Tibial artery (tissue), 4 donors: ENCODE data around the gene NIPAL1.
"Not testable (repeated sequence)": the region's sequence is repeated elsewhere in the genome, so short reads cannot be mapped to it uniquely, and the experiment has no call there.

Experiments used
- DNase-seq, 2 donors: peaks; one replicate each; pipeline ENCODE4 v3.0.0-alpha.2; 2019
- H3K27ac ChIP-seq, 2 donors: fragments of 200-600 bp; sonication (generic) in 1 of 2; 1 replicate in 1 of 2; 2 replicates in 1 of 2; pipeline ENCODE4 v1.5.1; 2018 to 2019; ENCODE audit warnings: mild to moderate bottlenecking in 1 of 2
- H3K27me3 ChIP-seq, 2 donors: fragments of 200-600 bp; sonication (generic) in 1 of 2; one replicate each; pipeline versions ENCODE4 v1.5.1 to v1.6.0; 2016 to 2019
- H3K36me3 ChIP-seq, 3 donors: fragments of 200-600 bp; sonication (generic) in 2 of 3; one replicate each; pipeline ENCODE4 v1.5.1; 2016 to 2019; ENCODE audit warnings: mild to moderate bottlenecking in 2 of 3
- H3K4me1 ChIP-seq, 4 donors: fragments of 200-600 bp; sonication (generic) in 2 of 4; 1 replicate in 3 of 4; 2 replicates in 1 of 4; pipeline ENCODE4 v1.5.1; 2016 to 2019
- H3K4me3 ChIP-seq, 2 donors: fragments of 200-600 bp; sonication (generic) in 1 of 2; 1 replicate in 1 of 2; 2 replicates in 1 of 2; pipeline ENCODE4 v1.5.1; 2018 to 2019; ENCODE audit warnings: mild to moderate bottlenecking in 2 of 2
- H3K9me3 ChIP-seq, 3 donors: fragments of 200-600 bp; sonication (generic) in 1 of 3; one replicate each; pipeline ENCODE4 v1.5.1; 2016 to 2019
- CTCF ChIP-seq, 2 experiments: fragments of 200-600 bp in 1 of 2; fragments of 450-650 bp in 1 of 2; IDR thresholded peaks; one replicate each; pipeline ENCODE4 v1.5.1; 2017 to 2019; ENCODE audit warnings: antibody characterized with exemption in 2 of 2, mild to moderate bottlenecking in 1 of 2, moderate library complexity in 1 of 2
- intact Hi-C: fragments of 100-400 bp; cut with DNase I; formaldehyde crosslinking; loops from one replicate; pipeline ENCODE4 v1.15.0; 2023; ENCODE audit warnings: low total_unique reads

Gene NIPAL1

GRCh38 chr4:48008021-48008596, 8.5 kb upstream of the NIPAL1 start:
- no peak overlapping the region for H3K27ac ChIP-seq
- H3K4me3 ChIP-seq: no peak overlapping the region
- H3K36me3 ChIP-seq: no peaks in the 10 kb centered on the region
- H3K27me3 ChIP-seq: no peaks in the 10 kb centered on the region
- intact Hi-C loops: no loop called here
- no peak for TF ChIP-seq CTCF (IDR thresholded peaks at IDR 0.05)
- DNase-seq: no peak
- no peaks in the 10 kb centered on the region for H3K4me1 ChIP-seq
- H3K9me3 ChIP-seq: peaks cover 0 to 4% (median 0%) of the 10 kb centered on the region in 3 donors

- H3K27ac ChIP-seq, H3K36me3 ChIP-seq, H3K4me1 ChIP-seq, H3K4me3 ChIP-seq, H3K27me3 ChIP-seq, DNase-seq, intact Hi-C loops, H3K9me3 ChIP-seq: not testable (repeated sequence)
Observed at GRCh38 chr4:48010906-48011305, 5.7 kb upstream of the NIPAL1 start.

GRCh38 chr4:48011722-48012121, 4.8 kb upstream of the NIPAL1 start:
- Histone ChIP-seq H3K27ac (no peak overlapping the region), H3K27me3 (no peaks in the 10 kb centered on the region), H3K36me3 (no peaks in the 10 kb centered on the region), H3K4me3 (no peak overlapping the region), H3K4me1 (peaks cover 0 to 10% (median 3%) of the 10 kb centered on the region in 4 donors), H3K9me3 (no peaks in the 10 kb centered on the region)
- DNase-seq: no peak
- TF ChIP-seq CTCF (IDR thresholded peaks at IDR 0.05): no peak
- intact Hi-C loops: no loop called here

- TF ChIP-seq CTCF (IDR thresholded peaks at IDR 0.05): no peak
- intact Hi-C loops: no loop called here
- no peak overlapping the region for H3K27ac ChIP-seq
Observed at GRCh38 chr4:48012824-48013223, 3.7 kb upstream of the NIPAL1 start.

GRCh38 chr4:48015216-48015615, 1.4 kb upstream of the NIPAL1 start:
- Histone ChIP-seq H3K27me3 (no peaks in the 10 kb centered on the region), H3K9me3 (no peaks in the 10 kb centered on the region), H3K27ac (no peak overlapping the region), H3K4me3 (no peak overlapping the region), H3K4me1 (peaks cover 0 to 18% (median 8%) of the 10 kb centered on the region in 4 donors), H3K36me3 (no peaks in the 10 kb centered on the region)
- no peak for DNase-seq
- intact Hi-C loops: no loop called here
- TF ChIP-seq CTCF (IDR thresholded peaks at IDR 0.05): no peak

More at GRCh38 chr4:48012824-48013223, 3.7 kb upstream of the NIPAL1 start:
- H3K36me3 ChIP-seq: no peaks in the 10 kb centered on the region
- H3K4me3 ChIP-seq: no peak overlapping the region
- no peaks in the 10 kb centered on the region for H3K27me3 ChIP-seq
- peaks cover 0 to 18% (median 8%) of the 10 kb centered on the region in 4 donors for H3K4me1 ChIP-seq
- DNase-seq: no peak
- H3K9me3 ChIP-seq: no peaks in the 10 kb centered on the region

GRCh38 chr4:48015678-48016077, 894 bp upstream of the NIPAL1 start:
- Histone ChIP-seq H3K27me3 (no peaks in the 10 kb centered on the region), H3K36me3 (no peaks in the 10 kb centered on the region), H3K27ac (no peak overlapping the region), H3K4me3 (no peak overlapping the region), H3K9me3 (no peaks in the 10 kb centered on the region), H3K4me1 (peaks cover 0 to 18% (median 8%) of the 10 kb centered on the region in 4 donors)
- no peak for DNase-seq
- no peak for TF ChIP-seq CTCF (IDR thresholded peaks at IDR 0.05)
- intact Hi-C loops: no loop called here
